Activated T-helper 1 cell treated with anti-CD3 and anti-CD28 coated beads, Interleukin-12 subunit alpha, Interleukin-12 subunit beta, Interleukin-2, Interleukin-4 antibody, amounts not matched to agents 30 ng/mL and 10 ng/mL and 1 ng/mL, durations not matched to agents 14 hours and 24 hours and 36 hours (primary cell): ENCODE results near the gene MBD3. TPM values are rescaled to one million over a fixed set of nuclear protein-coding genes. Genes with fewer than 3 reads are reported as not detected.

Experiments
- DNase-seq: peaks from one replicate; pipeline ENCODE4 v3.0.0; 2021; ENCODE audit warnings: low spot score
- H3K27ac Mint-ChIP-seq: one replicate; pipeline ENCODE4 v1.8.0; 2021; ENCODE audit warnings: mild to moderate bottlenecking, mixed read lengths
- H3K27me3 Mint-ChIP-seq: one replicate; pipeline ENCODE4 v1.8.0; 2022; ENCODE audit warnings: mild to moderate bottlenecking, moderate library complexity, mixed read lengths; ENCODE audit not compliant: insufficient read depth
- H3K36me3 Mint-ChIP-seq: one replicate; pipeline ENCODE4 v1.8.0; 2021; ENCODE audit warnings: low read depth, mixed read lengths
- H3K4me1 Mint-ChIP-seq: one replicate; pipeline ENCODE4 v1.8.0; 2021; ENCODE audit warnings: low read depth, mixed read lengths
- H3K4me3 Mint-ChIP-seq: one replicate; pipeline ENCODE4 v1.8.0; 2021; ENCODE audit warnings: mild to moderate bottlenecking, moderate library complexity, mixed read lengths
- H3K9me3 Mint-ChIP-seq: one replicate; pipeline ENCODE4 v1.8.0; 2021; ENCODE audit warnings: mixed read lengths
- intact Hi-C: fragments of 100-400 bp; cut with micrococcal nuclease; formaldehyde crosslinking; loops from one replicate; pipeline ENCODE4 v1.15.1; 2024
- total RNA-seq: library from RNA; stranded (reverse); gene quantifications from 2 replicates; pipeline ENCODE4 v1.2.3, GENCODE V29; 2022

MBD3 gene
- total RNA-seq, 1 donor from 2014 or later: 136 TPM

DNA sequence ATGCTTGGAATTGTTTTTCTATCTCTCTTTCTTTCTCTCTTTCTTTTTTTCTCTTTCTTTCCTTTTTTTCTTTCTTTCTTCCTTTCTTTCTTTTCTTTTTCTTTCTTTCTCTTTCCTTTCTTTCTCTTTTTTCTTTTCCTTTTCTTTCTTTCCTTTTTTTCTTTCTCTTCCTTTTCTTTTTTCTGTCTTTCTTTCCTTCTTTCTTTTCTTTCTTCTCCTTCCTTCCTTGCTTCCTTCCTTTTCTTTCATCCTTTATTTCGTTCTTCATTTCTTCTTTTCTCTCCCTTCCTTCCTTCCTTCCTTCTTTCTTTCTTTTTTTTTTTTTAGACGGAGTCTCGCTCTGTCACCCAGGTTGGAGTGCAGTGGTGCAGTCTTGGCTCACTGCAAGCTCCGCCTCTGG lies 22.7 kb downstream of the MBD3 start:
- intact Hi-C loops: loop anchor here (2.0 kb wide), 1 partner anchor 21 kb away; no protein-coding TSS in a partner anchor
- H3K27me3 Mint-ChIP-seq: peaks cover 15% of the 10 kb centered on the region
- no peaks in the 10 kb centered on the region for H3K36me3 Mint-ChIP-seq
- H3K27ac Mint-ChIP-seq: no peak overlapping the region
- no peak for DNase-seq
- no peaks in the 10 kb centered on the region for H3K4me1 Mint-ChIP-seq
- H3K9me3 Mint-ChIP-seq: no peaks in the 10 kb centered on the region
- peak overlapping the region; percentile 45 for H3K4me3 Mint-ChIP-seq

DNA sequence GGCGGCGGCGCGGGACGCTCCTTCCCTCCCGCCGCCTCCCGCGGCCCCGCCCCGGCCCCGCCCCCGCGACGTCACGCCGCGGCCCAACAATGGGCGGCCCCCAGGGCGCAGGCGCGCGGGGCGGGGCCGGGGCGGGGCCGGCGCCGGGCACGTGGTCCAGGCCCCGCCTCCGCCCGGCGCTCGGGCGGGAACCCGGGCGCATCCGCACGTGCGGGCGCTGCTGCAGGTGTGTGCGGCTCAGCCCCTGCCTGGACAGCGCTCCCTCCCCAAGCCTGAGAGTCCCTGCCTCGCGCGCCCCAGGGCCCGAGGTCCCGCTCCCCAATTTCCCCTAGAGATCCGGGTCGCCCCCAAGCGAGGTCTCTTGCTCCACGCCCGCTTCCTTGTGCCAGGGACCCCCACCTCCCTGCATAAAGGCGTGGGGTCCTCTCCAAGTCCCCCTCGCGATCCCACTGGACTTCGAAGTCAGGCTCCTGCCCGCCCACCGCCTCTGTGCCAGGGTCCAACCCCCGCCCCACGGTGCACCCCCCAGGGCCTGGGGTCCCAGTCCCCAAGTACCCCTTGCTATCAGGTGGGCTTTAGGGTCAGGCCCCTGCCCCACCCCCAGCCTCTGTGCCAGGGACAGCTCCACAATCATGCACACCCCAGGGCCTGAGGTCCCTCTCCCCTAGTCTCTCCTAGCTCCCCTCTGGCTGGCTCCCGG lies 24.2 kb downstream of the MBD3 start, which contains the start of gene MEX3D:
Gene MEX3D (minus strand): TSS at position 6 of the 700 bp plus-strand sequence. CDS start 267 bp downstream, outside the sequence.
- no peaks in the 10 kb centered on the region for H3K9me3 Mint-ChIP-seq
- H3K27ac Mint-ChIP-seq: peak within 1 kb of the TSS; percentile 23
- intact Hi-C loops: loop anchor here (1.0 to 2.0 kb wide), 2 partner anchors 22 to 244 kb away; partner anchors contain the start of gene ATP8B3
- DNase-seq: peak; percentile 67
- no peaks in the 10 kb centered on the region for H3K36me3 Mint-ChIP-seq
- peaks cover 18% of the 10 kb centered on the region for H3K27me3 Mint-ChIP-seq
- H3K4me1 Mint-ChIP-seq: no peaks in the 10 kb centered on the region
- peak within 1 kb of the TSS; percentile 56 for H3K4me3 Mint-ChIP-seq

GRCh38 chr19:1567848-1568227 lies 24.8 kb downstream of the MBD3 start:
- H3K27ac Mint-ChIP-seq: no peak overlapping the region
- no peaks in the 10 kb centered on the region for H3K9me3 Mint-ChIP-seq
- H3K36me3 Mint-ChIP-seq: no peaks in the 10 kb centered on the region
- peaks cover 18% of the 10 kb centered on the region for H3K27me3 Mint-ChIP-seq
- no peak overlapping the region for H3K4me3 Mint-ChIP-seq
- no peaks in the 10 kb centered on the region for H3K4me1 Mint-ChIP-seq
- no peak for DNase-seq
- intact Hi-C loops: loop anchor here (1.0 to 2.0 kb wide), 2 partner anchors 23 to 244 kb away; partner anchors contain the start of gene ATP8B3

GRCh38 chr19:1567116-1567847 lies 25.4 kb downstream of the MBD3 start:
- no peaks in the 10 kb centered on the region for H3K36me3 Mint-ChIP-seq
- peaks cover 18% of the 10 kb centered on the region for H3K27me3 Mint-ChIP-seq
- H3K4me3 Mint-ChIP-seq: no peak overlapping the region
- H3K9me3 Mint-ChIP-seq: no peaks in the 10 kb centered on the region
- intact Hi-C loops: no loop called here
- no peak overlapping the region for H3K27ac Mint-ChIP-seq
- H3K4me1 Mint-ChIP-seq: no peaks in the 10 kb centered on the region
- no peak for DNase-seq

DNA sequence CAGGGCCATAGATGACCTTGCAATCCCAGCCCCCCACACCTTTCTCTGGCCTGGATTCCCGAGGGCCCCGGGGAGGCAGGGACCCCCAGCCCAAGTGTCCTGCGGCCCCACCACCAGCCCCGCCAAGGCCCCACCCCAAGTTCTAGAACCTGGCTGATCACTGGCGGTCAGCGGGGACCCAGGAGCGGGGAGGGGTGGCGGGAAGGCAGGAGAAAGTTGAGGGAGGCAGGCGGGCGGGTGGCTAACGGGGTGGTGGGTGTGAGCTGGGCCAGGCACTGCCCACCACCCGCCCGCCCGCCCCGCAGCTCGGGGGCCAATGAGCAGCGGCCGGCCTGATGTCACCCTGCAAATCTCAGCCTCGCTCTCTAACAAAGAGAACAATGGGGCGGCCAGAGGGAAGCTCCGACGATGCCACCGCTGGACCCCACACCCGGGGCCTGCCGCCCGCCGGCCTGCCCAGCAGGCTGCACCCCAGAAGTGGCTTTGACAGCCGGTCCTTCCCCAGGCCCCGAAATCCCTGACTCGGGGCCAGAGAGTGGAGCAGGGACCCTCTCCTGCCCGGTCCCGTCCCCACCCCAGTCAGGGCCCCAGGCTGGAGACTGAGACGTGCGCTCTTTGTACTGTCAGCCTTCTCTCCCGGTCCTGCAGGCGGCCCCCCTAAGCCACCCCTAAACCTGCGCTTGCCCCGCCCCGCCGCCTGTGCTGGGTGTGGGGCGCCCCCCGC lies 26.1 kb downstream of the MBD3 start:
- no peak for DNase-seq
- no peaks in the 10 kb centered on the region for H3K9me3 Mint-ChIP-seq
- H3K4me1 Mint-ChIP-seq: no peaks in the 10 kb centered on the region
- no peaks in the 10 kb centered on the region for H3K36me3 Mint-ChIP-seq
- intact Hi-C loops: no loop called here
- H3K27me3 Mint-ChIP-seq: peaks cover 18% of the 10 kb centered on the region
- no peak overlapping the region for H3K27ac Mint-ChIP-seq
- no peak overlapping the region for H3K4me3 Mint-ChIP-seq

- no peaks in the 10 kb centered on the region for H3K36me3 Mint-ChIP-seq
- intact Hi-C loops: no loop called here
- no peak for DNase-seq
- no peaks in the 10 kb centered on the region for H3K4me1 Mint-ChIP-seq
- no peaks in the 10 kb centered on the region for H3K9me3 Mint-ChIP-seq
- H3K27ac Mint-ChIP-seq: no peak overlapping the region
- no peak overlapping the region for H3K4me3 Mint-ChIP-seq
- peaks cover 5% of the 10 kb centered on the region for H3K27me3 Mint-ChIP-seq
Observed at GRCh38 chr19:1563251-1563650, 29.4 kb downstream of the MBD3 start.

DNA sequence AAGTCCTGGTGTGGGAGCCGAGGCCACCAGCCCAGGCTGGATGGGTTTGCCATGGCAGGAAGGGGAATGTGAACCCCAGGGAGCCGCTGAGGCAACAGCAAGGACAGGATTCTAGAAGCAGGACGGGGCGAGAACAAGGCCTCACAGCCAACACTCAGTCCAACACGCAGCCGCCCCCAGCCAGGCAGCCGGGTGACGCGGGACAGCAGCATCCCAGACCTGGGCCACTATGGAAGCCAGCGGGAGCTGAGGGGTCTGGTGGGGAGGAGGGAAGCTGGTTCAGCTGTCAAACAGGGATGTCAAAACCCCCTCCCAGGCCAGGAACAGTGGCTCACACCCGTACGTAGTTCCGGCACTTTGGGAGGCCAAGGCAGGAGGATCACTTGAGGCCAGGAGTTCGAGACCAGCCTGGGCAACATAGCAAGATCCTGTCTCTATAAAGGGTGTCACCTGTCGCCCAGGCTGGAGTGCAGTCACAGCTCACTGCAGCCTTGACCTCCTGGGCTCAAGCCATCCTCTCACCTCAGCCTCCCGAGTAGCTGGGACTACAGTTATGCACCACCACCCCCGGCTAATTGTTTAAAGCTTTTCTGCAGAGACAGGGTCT lies 31.3 kb downstream of the MBD3 start:
- H3K9me3 Mint-ChIP-seq: no peaks in the 10 kb centered on the region
- H3K27me3 Mint-ChIP-seq: peaks cover 5% of the 10 kb centered on the region
- intact Hi-C loops: no loop called here
- no peaks in the 10 kb centered on the region for H3K4me1 Mint-ChIP-seq
- no peaks in the 10 kb centered on the region for H3K36me3 Mint-ChIP-seq
- no peak overlapping the region for H3K4me3 Mint-ChIP-seq
- H3K27ac Mint-ChIP-seq: no peak overlapping the region
- no peak for DNase-seq

DNA sequence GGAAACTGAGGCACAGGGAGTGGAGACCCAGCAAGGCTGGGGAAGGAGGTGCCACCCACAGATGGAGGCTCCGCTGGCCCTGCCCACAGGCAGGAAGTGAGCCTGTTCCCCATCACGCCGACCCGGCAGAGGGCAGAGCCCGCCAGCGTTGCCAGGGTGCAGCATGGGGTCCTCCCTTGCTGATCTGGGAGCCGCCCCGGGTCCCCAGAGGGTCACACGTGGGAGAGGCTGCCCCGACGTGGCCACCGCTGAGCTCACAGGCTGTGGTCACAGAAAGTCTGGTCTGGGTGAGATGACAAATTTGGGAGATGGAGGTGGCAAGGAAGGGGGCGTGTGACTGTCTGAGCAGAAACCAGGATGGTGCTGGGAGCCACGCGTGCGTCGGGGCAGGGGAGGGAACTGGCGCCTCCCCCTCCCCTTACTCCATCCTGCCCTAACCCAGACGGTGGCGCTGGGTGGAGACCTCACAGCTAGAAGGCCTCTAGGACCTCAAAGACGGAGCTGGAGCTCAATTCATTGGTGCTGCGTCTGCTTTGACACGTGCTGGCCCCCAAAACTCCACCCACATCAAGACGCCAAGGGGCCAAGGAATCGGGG lies 32.3 kb downstream of the MBD3 start:
- Mint-ChIP-seq H3K4me3 (no peak overlapping the region), H3K27me3 (peaks cover 3% of the 10 kb centered on the region), H3K27ac (no peak overlapping the region), H3K9me3 (no peaks in the 10 kb centered on the region), H3K4me1 (no peaks in the 10 kb centered on the region), H3K36me3 (no peaks in the 10 kb centered on the region)
- no peak for DNase-seq
- intact Hi-C loops: no loop called here

- Mint-ChIP-seq H3K27ac (no peak overlapping the region), H3K27me3 (no peaks in the 10 kb centered on the region), H3K9me3 (no peaks in the 10 kb centered on the region), H3K4me3 (no peak overlapping the region), H3K4me1 (no peaks in the 10 kb centered on the region), H3K36me3 (no peaks in the 10 kb centered on the region)
- intact Hi-C loops: no loop called here
- no peak for DNase-seq
Observed at GRCh38 chr19:1558552-1558951, 34.1 kb downstream of the MBD3 start.

DNA sequence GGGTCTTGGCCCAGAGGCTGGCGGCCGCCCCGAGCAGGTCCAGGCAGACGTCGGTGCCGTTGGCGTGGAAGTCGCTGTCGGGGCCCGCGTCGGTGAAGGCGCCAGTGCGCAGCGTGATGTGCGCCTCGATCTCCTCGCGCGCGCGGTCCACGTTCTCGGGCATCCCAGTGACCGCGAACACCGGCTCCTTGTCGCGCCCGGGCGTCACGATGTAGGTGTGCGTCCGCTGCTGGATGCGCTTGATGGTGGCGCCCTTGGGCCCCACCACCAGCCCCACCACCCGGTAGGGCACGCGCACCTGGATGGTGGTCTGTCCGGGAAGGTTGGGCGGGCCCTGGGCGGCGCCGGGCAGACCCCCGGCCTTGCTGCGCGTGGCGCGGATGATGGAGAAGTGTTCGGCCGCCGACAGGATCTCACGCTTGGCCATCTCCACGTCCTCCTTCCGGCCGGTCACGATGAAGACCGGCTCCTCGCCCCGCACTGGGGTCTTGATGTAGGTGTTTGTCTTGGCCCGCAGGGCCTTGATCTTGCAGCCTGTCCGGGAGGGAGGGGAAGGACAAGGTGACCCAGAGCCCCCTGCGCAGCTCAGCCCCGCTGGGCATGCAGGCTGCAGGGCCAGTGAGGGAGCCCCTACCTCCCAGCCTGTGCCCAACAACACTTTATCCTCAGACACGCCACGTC lies 36.1 kb downstream of the MBD3 start:
- H3K9me3 Mint-ChIP-seq: no peaks in the 10 kb centered on the region
- DNase-seq: no peak
- H3K27ac Mint-ChIP-seq: no peak overlapping the region
- H3K4me3 Mint-ChIP-seq: no peak overlapping the region
- intact Hi-C loops: no loop called here
- H3K36me3 Mint-ChIP-seq: no peaks in the 10 kb centered on the region
- H3K4me1 Mint-ChIP-seq: no peaks in the 10 kb centered on the region
- no peaks in the 10 kb centered on the region for H3K27me3 Mint-ChIP-seq

GRCh38 chr19:1555487-1556389 lies 36.9 kb downstream of the MBD3 start:
- Mint-ChIP-seq H3K27me3 (peaks cover 2% of the 10 kb centered on the region), H3K36me3 (no peaks in the 10 kb centered on the region), H3K4me1 (no peaks in the 10 kb centered on the region), H3K27ac (no peak overlapping the region), H3K4me3 (no peak overlapping the region), H3K9me3 (no peaks in the 10 kb centered on the region)
- no peak for DNase-seq
- intact Hi-C loops: no loop called here
